Measurements from ENCODE around the gene CCDC88B.
A peak's percentile ranks its signal among the peaks of the same experiment; 100 is the strongest.

Gene CCDC88B, protein sequence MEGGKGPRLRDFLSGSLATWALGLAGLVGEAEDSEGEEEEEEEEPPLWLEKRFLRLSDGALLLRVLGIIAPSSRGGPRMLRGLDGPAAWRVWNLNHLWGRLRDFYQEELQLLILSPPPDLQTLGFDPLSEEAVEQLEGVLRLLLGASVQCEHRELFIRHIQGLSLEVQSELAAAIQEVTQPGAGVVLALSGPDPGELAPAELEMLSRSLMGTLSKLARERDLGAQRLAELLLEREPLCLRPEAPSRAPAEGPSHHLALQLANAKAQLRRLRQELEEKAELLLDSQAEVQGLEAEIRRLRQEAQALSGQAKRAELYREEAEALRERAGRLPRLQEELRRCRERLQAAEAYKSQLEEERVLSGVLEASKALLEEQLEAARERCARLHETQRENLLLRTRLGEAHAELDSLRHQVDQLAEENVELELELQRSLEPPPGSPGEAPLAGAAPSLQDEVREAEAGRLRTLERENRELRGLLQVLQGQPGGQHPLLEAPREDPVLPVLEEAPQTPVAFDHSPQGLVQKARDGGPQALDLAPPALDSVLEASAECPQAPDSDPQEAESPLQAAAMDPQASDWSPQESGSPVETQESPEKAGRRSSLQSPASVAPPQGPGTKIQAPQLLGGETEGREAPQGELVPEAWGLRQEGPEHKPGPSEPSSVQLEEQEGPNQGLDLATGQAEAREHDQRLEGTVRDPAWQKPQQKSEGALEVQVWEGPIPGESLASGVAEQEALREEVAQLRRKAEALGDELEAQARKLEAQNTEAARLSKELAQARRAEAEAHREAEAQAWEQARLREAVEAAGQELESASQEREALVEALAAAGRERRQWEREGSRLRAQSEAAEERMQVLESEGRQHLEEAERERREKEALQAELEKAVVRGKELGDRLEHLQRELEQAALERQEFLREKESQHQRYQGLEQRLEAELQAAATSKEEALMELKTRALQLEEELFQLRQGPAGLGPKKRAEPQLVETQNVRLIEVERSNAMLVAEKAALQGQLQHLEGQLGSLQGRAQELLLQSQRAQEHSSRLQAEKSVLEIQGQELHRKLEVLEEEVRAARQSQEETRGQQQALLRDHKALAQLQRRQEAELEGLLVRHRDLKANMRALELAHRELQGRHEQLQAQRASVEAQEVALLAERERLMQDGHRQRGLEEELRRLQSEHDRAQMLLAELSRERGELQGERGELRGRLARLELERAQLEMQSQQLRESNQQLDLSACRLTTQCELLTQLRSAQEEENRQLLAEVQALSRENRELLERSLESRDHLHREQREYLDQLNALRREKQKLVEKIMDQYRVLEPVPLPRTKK (N-terminal part only)
- 6.2 to 56.0 (median 22.9) reads per million in 17 experiments for total RNA-seq

- peak; percentile 67 to 87 (median 78) for DNase-seq
These were observed at the start of gene CCDC88B for GRCh38 chr11:64339754-64340408. TSS of gene CCDC88B (plus strand) at chr11:64340204. CDS start at chr11:64340267, 63 bp downstream.

- peak in 1 of 4 experiments; percentile 3 for DNase-seq
These were observed 49.4 kb upstream of the CCDC88B start for GRCh38 chr11:64290352-64291261.

- peak in 1 of 4 experiments; percentile 5 for DNase-seq
These were observed 48.7 kb upstream of the CCDC88B start, which contains the start of gene KCNK4 for GRCh38 chr11:64291262-64291751. TSS of gene KCNK4 (plus strand) at chr11:64291302. CDS start at chr11:64293019, 1,717 bp downstream.

DNA sequence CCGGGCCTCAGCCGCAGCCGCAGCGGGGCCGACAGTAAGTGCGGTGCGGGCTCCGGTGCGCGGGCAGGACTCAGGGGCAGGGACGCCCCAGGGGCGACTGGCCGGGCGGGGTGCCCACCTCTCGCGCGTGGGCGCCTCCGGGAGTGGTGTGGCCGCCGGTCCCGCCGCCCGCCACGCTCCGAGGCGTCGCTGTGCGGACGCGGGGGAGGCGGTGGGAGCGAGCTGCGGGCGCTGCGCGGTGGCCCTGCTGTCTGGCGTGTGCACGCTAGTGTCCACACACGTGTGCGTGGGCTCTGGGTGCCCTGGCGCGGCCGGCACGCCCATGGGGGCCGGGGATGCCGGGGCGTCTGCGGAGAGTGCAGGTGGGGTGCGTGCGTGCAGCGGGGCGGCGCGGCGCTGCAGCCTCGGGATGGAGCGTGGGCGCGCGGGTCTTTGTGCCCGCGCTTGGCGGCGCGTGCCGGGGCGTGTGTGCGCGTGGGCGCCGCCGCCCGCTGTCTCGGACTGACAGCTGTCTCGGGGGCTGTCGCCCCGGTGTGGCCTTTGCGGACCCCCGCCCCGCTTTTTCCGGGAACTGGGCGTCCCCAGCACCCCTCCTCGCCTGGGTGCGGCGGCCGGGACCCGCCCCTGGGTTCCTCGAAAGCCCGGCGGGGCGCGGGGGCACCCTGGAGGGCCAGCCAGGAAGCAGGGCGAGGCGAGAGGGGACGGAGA lies 48.1 kb upstream of the CCDC88B start:
- DNase-seq = peak in 2 of 4 experiments; percentile 19 to 28

GRCh38 chr11:64292460-64293254 lies 47.3 kb upstream of the CCDC88B start:
- peak in 3 of 4 experiments; percentile 41 to 58 (median 48) for DNase-seq

DNA sequence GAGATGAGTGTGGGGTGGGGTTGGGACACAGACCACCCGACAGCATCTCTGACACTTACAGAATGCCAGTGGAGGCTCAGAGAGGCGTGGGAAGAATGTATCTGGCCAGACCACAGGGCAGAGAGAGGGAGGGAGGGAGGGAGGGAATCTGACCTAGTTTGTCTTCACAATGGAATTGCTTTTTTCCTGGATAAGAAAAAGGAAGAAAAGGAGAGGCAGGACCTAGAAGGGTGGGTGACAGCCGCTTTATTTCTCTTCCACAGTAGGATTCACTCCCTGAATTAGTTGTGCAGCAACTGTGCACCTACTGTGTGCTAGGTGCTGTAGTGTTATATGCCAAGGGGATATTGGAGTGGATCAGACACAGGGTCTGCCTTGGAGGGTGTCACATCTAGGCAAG lies 45.2 kb upstream of the CCDC88B start:
- no peak for DNase-seq

DNA sequence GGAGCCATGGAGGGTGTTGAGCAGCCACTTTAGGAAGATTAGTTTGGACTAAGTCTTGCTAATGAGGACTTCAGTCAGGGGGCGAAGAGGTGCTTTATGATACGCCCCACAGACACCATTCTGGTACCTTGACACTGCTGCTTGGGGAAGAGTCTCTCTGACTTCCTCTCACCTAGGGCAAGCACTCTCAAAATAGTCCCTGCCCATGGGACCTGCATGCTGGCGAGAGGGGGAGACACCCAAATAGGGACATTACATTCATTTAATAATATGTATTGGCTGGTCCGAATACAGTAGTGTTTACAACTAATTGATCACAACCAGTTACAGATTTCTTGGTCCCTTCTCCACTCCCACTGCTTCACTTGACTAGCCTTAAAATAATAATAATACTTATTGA lies 44.2 kb upstream of the CCDC88B start:
- no peak for DNase-seq

- peak in 1 of 4 experiments; percentile 9 for DNase-seq
These were observed 43.8 kb upstream of the CCDC88B start for GRCh38 chr11:64296236-64296635.

- DNase-seq = peak; percentile 33 to 64 (median 50)
These were observed 42.9 kb upstream of the CCDC88B start for GRCh38 chr11:64296830-64297698.

GRCh38 chr11:64297699-64298358 lies 42.2 kb upstream of the CCDC88B start:
- DNase-seq = peak in 1 of 4 experiments; percentile 48

- DNase-seq = peak; percentile 35 to 78 (median 60)
These were observed 40.8 kb upstream of the CCDC88B start for GRCh38 chr11:64298966-64299846.

GRCh38 chr11:64299847-64300648 lies 40.0 kb upstream of the CCDC88B start, which contains the start of gene CATSPERZ:
TSS of gene CATSPERZ (plus strand) at chr11:64300358. CDS start at chr11:64300411, 53 bp downstream.
- DNase-seq = peak in 1 of 4 experiments; percentile 25

DNA sequence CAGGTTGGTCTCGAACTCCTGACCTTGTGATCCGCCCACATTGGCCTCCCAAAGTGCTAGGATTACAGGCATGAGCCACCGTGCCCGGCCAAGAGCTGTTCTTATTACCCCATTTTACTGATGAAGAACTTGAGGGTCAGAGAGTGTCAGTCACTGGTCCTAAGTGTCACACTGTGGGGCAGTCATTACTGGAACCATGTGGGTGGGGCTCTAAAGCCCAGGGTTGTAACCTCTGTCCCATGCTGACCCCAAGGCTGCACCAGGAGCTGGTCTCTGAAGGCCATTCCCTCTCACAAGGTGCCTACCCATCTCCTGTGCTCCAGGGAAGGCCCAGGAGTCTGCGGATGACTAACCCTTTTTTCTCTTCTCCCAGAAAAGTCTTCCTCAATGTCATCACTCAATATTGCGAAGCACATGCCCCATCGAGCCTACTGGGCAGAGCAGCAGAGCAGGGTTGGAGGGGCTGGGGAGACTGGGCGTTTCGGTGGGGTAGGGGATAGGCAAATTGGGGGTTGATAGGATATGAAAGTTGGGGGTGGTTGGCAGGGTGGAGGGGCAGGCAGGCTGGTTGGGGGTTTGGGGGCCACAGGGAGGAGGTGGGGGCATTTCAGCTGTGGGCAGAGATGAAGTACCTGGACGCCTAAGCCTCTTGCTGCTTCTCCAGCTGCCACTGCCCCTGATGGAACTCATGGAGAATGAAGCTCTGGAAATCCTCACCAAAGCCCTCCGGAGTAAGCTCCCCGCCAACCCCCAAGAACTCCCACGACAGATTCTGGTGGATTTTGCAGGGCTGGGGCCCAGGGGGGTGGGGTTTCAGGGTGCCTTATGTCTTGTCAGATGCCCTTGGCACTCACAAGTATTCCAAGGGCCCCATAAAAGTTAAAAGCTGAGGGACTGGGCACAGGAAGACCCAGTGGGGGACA lies 36.6 kb upstream of the CCDC88B start:
- DNase-seq = no peak

DNA sequence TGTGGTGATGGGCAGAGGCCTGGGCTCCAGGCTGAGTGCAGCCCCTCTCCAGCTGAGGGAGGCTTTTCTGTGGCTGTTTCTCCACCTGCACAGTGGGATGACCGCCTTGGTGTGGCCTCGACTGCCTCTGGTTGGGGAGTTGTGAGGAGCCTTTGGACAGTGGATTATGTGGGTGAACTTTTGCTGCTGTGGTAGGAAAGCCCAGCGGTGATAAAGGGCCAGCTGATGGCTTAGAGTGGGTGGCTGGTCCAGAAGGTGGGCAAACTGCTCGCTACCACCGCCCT lies 36.0 kb upstream of the CCDC88B start:
- DNase-seq = no peak
